Fibroblast of lung (primary cell): ENCODE data around the gene TNRC18.

Experiments used
- CTCF ChIP-seq, 2 donors: IDR thresholded peaks in 1 of 2; conservative IDR thresholded peaks in 1 of 2; 1 replicate in 1 of 2; 2 replicates in 1 of 2; pipeline ENCODE4 v1.5.1; 2011 to 2012; ENCODE audit warnings: low read length in 2 of 2, control low read depth in 1 of 2, inconsistent platforms in 1 of 2, low read depth in 1 of 2, mild to moderate bottlenecking in 1 of 2
- EZH2 ChIP-seq: IDR thresholded peaks from 2 replicates; pipeline ENCODE4 v1.5.1; 2012; ENCODE audit warnings: low read length, control low read depth, mild to moderate bottlenecking; ENCODE audit errors: missing control alignments

- TF ChIP-seq EZH2 = no peak
- TF ChIP-seq CTCF (conservative IDR thresholded peaks at IDR 0.05 in 1 of 2, IDR thresholded peaks at IDR 0.05 in 1 of 2; ENCODE audit: low read depth in 1 of 2, low read length in 2 of 2) = no peak
These were observed 86.6 kb downstream of the TNRC18 start for GRCh38 chr7:5337047-5337446.
